IPS-NIHi11 (cell line): ENCODE results near the gene GBX1.

Experiments used
- DNase-seq: peaks from one replicate; pipeline ENCODE4 v3.0.0; 2012; ENCODE audit warnings: mixed read lengths, low spot score

The GBX1 gene

DNA sequence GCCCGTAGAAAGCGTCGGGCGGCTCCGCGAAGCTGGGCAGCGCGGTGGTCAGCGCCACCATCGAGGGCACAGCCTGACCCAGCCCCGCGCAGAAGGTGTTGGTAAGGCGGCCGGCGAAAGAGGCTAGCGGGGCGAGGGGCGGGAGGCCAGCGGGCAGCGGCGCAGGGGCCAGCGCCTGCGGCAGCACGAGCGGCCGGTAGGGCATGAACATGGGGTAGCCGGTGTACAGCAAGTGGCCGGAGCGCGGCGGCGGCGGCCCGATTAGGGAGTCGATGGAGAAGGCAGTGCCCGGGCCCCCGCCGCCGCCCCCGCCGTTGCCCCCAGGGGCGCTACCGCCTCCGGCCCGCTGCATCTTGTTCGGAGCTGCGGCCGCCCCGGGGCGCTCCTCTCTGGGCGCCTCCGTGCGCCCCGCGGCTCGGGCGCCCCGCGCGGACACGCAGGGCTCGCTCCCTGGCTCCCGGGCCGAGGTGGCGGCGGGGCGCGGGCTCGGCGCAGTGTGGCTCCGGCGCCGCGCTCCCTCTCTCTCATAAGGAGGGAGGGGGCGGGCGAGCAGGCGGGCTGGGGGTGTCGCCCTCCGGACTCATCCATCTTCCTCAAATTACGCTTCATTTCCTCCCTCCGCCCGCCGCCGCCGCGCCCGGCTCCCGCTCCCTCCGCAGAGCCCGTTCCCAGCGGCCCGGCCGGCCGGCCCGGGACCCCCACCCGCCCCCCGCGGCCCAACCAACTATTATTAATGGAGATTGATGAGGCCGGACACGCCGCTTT is at the start of gene GBX1:
GBX1 (minus strand) TSS at position 498 of the 765 bp plus-strand sequence; CDS start at position 352, 146 bp downstream.
- peak; percentile 72 for DNase-seq

DNA sequence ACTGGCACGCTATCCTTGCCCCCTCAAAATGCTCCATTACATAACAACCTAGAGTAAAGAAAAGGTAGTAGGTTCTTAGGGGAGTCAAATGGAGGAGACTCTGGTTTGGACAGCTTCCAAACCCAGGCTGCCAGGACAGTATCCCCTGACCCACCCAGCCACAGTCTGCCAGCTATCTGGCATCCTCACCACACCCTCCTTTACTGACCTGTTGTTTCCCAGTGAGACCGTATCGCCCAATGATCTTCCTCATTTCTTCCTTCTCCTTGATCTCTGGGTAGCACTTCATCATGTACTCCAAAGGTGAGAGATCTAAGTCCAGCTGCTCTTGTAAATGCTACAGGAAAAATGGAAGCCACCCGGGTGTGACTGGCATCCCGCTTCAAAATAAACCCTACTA is 47.9 kb upstream of the GBX1 start:
- no peak for DNase-seq

DNA sequence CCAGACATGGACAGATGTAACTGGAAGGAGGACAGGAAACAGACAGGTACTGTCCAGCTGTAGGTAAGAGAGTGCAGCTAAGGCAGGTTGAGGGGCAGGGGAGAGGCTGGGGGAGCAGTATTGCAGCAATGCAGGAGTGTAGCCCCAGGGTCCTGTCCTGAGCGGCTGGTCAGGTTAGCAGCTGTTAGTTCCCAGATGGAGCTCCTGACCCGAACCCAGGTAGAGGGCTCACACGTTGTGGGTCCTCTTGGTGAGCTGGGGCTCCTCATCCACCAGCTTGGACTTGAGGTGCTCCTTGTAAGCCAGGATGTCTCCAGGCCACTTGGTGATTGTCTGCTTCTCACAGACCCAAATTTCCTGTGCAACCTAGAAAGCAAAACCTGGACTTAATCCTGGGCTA is 46.3 kb upstream of the GBX1 start:
- DNase-seq, result no peak

DNA sequence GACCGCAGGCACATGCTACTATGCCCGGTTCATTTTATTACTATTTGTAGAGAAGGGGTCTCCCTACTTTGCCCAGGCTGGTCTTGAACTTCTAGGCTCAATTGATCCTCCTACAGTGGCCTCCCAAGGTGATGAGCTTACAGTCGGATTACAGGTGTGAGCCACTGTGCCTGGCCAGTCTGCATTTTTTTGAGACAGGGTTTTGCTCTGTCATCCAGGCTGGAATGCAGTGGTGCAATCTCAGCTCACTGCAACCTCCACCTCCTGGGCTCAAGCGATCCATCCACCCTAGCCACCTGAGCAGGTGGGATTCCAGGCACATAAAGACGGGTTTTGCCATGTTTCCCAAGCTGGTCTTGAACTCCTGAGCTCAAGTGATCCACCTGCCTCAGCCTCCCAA is 45.1 kb upstream of the GBX1 start:
- no peak for DNase-seq

DNA sequence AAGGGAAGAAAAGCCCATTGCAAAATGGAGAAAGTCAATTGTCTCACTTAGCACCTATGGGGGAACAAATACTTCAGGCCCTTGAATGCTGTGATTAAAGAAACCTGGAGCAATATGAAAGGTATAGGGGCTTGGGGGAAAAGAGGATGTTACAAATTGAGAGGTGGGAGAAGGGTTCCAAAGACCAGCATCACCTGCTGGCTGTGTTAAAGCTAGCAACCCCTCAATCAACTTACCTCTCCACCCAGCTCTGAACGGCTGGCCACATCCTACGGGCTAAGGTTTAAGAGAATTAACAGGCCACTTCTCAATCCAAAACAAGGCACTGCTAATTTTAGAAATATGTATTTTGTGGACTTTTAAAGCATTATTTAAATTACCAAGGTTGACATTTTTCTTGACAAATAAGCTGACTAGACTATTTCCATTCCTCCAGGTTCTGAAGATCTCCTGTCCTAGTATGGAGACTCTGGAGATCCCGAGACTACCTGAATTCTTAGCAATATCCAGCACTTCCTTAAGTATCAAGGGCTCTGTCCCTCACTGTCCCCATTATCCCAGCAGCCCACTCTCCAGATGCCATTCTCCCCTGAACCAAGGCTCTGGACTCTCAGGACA is 43.8 kb upstream of the GBX1 start:
- DNase-seq, result no peak

DNA sequence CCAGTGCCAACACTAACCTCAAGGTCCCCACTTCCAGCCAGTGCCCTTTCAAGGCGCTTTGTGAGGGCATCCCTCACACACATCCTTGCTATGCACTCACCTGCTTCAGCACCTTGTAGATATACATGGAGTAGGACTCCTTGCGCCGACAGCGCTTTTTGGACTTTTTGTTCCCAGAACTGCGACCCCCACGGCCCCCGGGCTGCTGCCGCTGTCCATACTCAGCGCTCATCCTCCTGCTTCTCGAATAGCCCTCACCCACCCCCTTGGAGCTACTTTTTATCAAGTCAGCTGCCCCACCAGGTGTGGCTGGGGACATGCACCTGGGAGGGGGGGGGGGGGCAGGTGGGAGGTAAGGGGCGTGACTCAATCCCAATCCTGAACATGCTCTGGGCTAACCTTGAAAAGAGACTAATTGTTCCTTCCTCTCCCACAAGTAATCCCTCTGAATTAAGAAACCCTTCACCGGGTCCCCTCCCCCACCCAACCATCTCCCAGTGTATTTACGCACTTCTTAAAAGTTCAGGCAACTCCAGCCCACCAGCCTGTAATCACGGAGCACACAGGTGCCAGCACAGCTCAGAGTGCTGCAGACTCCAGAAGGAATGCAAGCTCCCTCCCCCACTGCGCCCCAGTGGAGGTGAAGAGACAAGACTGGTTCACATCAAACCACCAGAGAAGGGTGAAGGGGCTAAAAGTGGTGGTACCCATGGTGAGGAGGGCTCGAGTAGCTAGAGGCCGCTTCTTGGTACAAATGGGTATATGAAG is 42.8 kb upstream of the GBX1 start, which contains the start of gene H2BK1:
H2BK1 (minus strand) TSS at position 402 of the 768 bp plus-strand sequence; CDS start at position 232, 170 bp downstream.
- no peak for DNase-seq

DNA sequence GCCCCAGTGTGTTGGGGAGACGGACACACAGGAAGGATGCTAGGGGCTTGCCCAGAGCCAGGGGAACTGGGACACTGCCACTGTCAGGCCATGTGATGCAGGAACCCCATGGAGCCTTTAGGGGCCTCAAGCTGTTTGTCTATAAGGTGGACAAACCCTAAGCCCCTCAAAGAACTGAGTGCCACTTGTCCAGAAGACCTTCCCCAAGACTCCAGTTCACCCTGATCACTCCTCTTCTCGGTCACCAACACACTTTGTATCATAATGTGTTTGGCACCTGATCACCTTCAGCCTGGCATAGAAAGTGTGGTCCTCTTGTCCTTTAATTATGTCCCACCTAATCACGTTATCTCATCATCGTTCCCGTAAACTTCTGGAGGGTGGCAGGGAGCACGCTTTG is 42.1 kb upstream of the GBX1 start:
- no peak for DNase-seq

DNA sequence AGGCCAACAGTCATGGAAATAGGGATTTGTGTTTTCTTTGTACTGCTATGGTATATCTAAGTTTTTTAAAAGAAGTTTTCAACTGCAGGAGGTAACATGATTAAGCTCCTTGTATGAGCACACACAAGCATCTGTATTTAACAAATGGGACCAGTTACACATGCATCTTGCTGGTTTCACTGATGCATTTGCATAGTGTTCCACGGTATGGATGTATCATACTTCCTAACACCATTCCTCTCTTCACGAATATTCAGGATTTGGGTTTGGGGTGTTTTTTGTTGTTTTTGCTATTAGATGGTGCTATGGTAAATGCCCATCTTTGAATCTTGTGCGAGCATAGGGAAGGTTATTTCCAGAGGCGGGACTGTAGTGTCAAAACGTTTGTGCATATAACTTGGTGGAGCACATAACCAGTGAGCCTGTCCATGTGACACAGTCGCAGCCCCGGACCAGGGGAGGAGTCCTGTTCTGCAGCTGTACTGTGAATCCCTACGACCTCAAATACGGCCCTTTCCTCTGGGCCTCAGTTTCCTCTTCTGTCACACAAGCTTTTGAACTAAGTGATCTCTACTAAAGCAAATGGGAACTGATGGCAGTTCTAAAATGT is 40.9 kb upstream of the GBX1 start:
- no peak for DNase-seq

DNA sequence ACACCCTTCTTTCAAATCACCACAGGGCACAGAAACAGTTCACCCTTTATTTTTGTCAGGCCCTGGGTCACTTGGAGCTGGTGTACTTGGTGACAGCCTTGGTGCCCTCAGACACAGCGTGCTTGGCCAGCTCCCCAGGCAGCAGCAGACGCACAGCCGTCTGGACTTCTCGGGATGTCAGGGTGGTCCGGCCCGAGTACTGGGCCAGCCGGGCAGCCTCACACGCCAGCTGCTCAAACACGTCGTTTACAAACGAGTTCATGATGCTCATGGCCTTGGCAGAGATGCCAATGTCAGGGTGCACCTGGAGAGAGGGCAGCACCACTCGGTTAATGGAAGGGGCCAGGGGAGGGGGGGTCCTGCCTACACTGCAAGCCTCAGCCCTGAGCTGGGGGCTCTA is 40.3 kb upstream of the GBX1 start:
- DNase-seq, result no peak

DNA sequence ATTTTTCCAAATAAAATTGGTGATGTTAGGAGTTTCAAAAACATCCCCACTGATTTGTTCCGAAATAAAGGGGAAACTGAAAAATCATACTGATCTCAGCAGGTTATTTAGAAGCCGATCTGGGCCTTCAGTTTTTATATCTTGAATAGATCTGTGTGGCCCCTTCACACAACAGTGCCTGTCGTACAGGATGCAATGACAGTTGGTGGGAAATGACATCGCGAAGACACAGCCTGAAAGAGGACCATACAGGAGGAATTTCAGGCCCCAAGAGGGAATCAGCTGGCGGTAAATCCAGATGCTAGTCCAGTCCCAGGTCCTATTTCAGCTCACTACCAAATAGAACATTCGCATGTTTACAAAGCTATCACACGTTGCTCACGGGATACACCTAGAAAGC is 39.8 kb upstream of the GBX1 start:
- DNase-seq, result no peak

DNA sequence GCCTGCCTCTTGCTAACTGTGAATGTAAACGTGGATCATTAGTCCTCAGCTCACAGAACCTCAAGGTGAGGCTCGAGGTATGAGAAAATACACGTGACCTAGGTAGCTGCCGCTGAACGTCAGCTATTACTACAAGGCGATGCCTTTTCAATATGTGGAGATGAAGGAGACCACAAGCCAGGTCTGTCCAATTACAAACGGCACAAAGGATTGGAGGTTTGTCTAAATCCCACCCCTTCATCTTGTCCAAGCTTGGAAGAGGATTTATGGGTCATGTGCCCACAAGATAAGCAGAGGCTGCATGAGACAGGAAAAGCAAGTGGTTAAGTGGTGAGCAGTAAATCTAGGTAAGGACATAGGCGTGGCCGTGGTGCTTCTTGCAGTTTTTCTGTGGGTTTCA is 39.4 kb upstream of the GBX1 start:
- DNase-seq, result no peak

DNA sequence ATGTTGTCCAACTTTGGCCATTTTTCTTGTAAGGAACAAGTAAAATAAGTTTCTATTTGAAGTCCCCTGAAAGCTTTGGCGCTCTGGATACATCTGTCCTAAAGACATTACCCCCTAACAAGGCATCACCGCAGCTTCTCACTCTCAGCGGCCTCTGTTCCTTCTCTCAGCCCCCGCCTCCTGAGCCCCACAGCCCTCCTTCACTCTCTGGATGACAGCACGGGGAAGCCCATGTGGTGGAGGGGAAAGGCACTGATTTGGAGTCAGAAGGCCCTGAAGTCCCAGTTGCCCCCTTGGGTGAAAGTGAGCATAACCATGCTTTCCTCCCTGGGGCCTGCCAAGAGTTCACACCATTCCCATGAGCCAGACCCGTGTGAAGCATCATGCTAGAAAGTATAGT is 38.2 kb upstream of the GBX1 start:
- DNase-seq, result no peak

DNA sequence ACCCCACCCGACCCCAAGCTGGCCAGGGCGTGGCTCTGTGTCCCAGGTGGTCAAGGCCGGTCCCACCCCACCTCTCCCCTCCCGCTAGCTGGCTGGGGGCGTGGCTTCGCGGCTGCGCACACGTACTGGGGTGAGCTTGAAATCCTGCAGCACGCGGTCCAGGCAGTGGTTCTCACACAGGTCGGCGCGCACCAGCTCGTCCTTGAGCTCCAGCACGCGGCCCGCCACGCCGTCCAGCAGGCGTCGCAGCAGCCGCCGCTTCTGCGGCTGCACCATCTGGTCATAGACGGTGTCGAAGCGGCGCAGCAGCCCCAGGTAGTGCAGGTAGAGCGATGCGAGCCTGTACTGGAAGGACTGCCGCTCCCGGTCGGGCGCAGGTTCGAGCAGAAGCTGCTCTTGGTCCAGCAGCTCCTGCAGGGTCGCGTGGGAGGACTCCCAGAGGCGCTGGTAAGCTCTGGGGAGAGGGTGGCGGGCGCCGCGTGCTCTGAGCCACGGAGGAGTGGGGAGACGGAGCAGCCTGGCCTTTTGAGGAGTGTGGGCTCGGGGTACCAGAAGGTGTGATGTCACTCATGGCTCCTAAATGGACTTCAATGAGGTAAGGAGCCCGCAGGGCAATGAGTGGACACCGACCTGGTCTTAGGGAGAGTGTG is 37.0 kb upstream of the GBX1 start:
- DNase-seq, result no peak

DNA sequence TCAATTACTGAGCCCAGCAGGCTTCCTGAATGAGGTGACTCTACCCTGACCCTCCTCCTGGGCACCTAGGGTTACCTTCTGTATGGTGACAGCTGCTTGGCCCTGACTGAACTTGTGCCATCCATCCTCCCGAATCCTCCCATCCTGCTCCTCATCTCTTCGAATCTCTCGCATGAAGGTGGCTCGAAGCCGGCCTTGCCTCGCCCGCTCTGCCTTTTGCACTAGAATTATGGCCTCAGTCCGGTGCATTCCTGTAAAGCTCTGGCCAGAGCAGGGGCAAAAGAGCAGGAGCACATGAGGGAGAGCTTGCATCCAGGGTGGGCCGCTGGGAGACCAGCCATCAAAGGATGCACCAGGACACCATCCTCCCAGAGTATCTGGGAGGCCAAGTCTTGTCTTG is 35.3 kb upstream of the GBX1 start:
- no peak for DNase-seq

DNA sequence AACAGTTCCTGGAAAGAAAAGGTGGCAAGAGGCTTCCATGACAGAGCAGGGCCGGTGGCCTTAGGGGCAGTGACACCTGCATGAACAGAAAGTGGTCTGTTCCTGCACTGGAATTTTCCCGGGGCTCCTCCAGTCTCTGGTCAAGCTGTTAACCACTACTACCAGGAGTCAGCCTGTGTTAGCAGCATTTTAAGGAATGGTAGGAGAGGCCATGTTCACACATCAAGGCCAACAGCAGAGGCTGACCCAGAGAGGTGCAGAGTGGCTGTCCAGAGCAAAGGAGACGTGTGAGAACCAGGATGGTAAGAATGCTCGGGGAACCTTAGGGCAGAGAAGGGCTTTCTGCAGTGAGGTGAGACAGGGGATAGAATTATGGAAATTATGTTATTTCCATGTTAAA is 34.3 kb upstream of the GBX1 start:
- no peak for DNase-seq

DNA sequence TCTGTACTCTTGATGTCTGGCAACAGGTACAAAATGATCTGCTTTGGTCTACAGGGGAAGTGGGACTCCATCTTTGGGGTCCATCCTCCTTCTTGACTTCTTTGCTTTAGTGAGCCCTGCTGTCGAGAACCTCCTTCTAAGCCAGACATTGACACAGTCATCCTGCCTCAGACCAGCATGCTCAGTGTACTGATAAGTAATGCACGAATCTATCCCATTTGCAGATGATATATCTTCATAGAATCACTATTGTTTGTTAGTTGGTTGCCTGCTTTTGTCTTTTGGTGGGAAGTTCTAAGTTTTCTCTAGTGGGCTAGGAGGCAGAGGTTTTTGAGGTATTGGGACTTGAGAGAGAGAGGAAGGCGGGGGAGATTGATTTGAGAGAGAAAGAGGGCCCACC is 33.9 kb upstream of the GBX1 start:
- DNase-seq, result no peak

DNA sequence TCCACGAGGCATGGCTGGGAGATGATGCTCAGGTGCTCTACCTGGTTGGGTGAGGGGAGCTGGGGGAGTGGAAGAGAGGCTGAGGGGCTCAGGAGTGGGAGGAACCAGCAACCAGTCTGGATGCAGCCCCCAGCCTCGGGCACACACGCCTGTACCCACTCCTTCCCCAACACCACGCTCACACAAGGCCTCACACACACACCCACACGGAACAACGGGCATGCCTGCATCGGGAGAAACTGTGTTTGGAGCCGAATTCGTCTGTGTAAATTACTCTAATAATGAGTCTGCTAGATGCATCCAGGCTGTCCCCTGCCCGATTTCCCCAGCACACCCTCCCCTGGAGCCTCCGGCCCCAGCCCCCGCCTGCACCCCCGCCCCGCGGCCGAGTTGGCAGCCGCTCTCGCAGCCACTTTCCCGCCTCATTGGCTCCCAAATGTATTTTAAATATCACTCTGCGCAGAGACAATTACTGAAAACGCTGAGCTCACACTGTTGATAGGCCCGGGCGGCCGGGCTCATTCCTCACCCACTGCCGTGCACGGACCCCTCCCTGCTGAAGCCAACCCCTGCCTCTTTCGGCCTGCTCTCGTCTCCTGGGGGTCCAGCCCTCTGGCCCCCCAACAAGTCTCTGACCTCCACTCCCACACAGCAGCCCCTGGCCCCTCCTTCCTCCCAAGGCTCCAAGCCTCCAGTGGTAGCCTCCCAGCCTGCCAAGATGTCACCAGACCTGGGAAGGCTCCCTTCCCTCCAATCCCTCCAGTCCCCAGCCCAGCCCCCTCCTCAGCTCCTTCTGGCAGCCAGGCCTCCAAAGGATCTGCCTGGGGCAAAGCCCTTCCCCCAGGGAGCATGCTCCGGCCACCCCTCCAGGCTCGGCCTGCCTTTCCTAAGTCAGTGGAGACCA is 31.7 kb upstream of the GBX1 start:
- DNase-seq, result peak; percentile 64

DNA sequence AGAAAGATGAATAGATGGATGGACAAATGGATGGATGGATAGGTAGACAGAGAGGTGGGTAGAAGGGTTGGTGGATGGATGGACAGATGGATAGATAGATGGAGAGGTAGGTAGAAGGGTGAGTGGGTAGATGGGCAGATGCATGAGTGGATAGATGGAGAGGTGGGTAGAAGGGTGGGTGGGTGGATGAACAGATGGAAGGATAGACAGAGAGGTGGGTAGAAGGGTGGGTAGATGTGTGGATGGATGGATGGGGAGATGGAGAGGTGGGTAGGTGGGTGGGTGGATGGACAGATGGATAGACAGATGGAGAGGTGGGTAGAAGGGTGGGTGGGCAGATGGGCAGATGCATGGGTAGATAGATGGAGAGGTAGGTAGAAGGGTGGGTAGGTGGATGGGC is 30.4 kb upstream of the GBX1 start:
- DNase-seq, result no peak

DNA sequence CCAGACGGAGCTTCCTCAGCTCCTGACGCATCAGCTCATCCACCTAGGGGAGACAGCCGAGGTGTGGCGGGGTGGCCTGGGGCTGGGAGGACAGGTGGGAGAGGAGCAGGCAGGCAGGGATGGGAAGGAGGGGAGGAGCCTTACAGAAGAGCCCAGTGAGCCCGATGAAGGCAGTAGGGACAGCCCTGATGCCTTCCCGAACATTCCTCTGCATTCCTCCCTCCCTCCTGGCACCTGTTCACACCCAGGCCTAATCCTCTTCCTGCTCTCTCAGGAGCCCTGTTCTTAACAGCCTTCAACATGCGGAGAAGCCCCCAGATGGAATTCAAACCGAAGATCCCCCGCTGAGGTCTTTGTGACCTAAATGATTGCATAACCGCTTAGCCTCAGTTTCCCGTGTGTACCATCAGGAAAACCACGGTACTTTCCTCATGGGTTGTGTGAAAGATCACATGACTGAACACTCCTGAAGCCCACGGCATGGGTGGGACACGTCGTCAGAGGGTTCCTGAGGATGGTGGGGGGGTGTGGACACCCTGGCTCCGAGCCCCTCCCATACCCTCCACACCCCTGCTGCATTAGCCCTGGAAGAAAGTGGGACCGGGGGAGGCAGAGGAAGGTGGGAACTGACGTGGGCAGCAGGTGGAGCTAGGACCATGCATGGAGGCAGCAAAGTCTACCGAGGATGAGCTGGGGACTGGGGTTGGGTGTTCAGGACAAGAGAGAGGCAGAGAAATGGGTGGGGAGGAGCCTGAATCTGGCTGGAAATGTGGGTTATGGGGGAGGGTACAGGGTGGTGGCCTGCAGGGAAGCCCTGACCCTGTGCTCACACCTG is 28.3 kb upstream of the GBX1 start:
- peak; percentile 61 for DNase-seq

DNA sequence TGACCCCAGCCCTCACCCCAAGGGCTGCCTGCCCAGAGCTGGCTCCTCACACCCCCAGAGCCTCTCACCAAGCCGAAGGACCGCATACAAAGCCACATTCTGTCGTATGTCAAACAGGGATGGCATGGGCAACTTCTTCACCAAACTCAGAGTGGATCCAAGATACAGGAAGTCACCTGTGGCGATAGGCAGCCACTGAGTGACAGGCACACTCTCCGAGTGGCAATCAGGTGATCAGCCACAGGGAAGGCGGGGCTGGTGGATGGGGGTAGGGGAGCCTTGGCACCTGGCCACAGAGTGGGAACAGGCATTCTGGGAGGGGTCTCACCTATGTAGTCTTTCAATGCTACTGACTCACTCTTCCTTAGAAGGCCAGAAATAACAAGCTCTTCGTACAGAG is 26.7 kb upstream of the GBX1 start:
- no peak for DNase-seq
